A549 (cell line): ENCODE results near the gene CD9. TPM values are rescaled to one million over a fixed set of nuclear protein-coding genes. Genes with fewer than 3 reads are reported as not detected.
A peak's percentile ranks its signal among the peaks of the same experiment; 100 is the strongest.

Experiments used
- ATAC-seq, 2 experiments: fragments of 200-7000 bp in 1 of 2; fragments of >200 bp in 1 of 2; cut with Nextera tagmentation in 1 of 2; cut with Tn5 transposase in 1 of 2; 3 replicates each; pipeline versions ENCODE4 v1.8.0 to v1.9.1; 2018 to 2020; ENCODE audit warnings: mild to moderate bottlenecking in 1 of 2, moderate library complexity in 1 of 2
- CTCF ChIA-PET: fragments of 300-600 bp; sonication (Branson Sonifier 250); formaldehyde crosslinking; extraction: SDS; loops from one replicate; lab custom pipeline; 2021; ENCODE audit warnings: antibody characterized with exemption, inconsistent platforms; lab: Yijun Ruan, JAX
- POLR2A ChIA-PET: fragments of 350-600 bp; formaldehyde crosslinking; extraction: SDS; loops from one replicate; lab custom pipeline; 2021; ENCODE audit warnings: antibody characterized with exemption, inconsistent platforms; lab: Yijun Ruan, JAX
- DNase-seq, 2 experiments: peaks; one replicate each; pipeline versions ENCODE4 v3.0.0 to v3.0.0-alpha.2; 2011 to 2016; ENCODE audit warnings: low read depth in 1 of 2, low spot score in 1 of 2
- FAIRE-seq: peaks from 2 replicates; lab custom pipeline; 2011; peaks lifted over from hg19 to GRCh38; lab: Jason Lieb, UNC
- H3K27ac ChIP-seq, 2 experiments: fragments of >200 bp; sonication (Bioruptor Twin); formaldehyde crosslinking; 3 replicates each; pipeline ENCODE4 v1.5.1; 2016 to 2017
- H3K4me1 ChIP-seq: fragments of >200 bp; sonication (Bioruptor Twin); formaldehyde crosslinking; 3 replicates; pipeline ENCODE4 v1.6.1; 2016
- H3K4me2 ChIP-seq: fragments of >200 bp; sonication (Bioruptor Twin); formaldehyde crosslinking; 3 replicates; pipeline ENCODE4 v1.6.1; 2016
- H3K4me3 ChIP-seq: fragments of >200 bp; sonication (Bioruptor Twin); formaldehyde crosslinking; 3 replicates; pipeline ENCODE4 v1.5.1; 2016
- H3K9me3 ChIP-seq: fragments of >200 bp; sonication (Bioruptor Twin); formaldehyde crosslinking; 3 replicates; pipeline ENCODE4 v1.6.1; 2016
- CHD2 ChIP-seq: fragments of 150-350 bp; IDR thresholded peaks from 2 replicates; pipeline ENCODE4 v1.6.1; 2014; ENCODE audit warnings: low read length; ENCODE audit not compliant: partially characterized antibody
- CHD4 ChIP-seq: fragments of 200-600 bp; sonication (generic); IDR thresholded peaks from 2 replicates; pipeline ENCODE4 v1.6.1; 2016; ENCODE audit warnings: antibody characterized with exemption, mild to moderate bottlenecking, borderline replicate concordance
- EHF ChIP-seq: fragments of 250-450 bp; sonication (Bioruptor Pico); IDR thresholded peaks from 2 replicates; pipeline ENCODE4 v1.5.0; 2020; ENCODE audit warnings: mild to moderate bottlenecking
- FOSB ChIP-seq: fragments of 250-450 bp; sonication (Bioruptor Pico); IDR thresholded peaks from 2 replicates; pipeline ENCODE4 v1.5.0; 2020; ENCODE audit warnings: mild to moderate bottlenecking, moderate library complexity
- HOXB5 ChIP-seq: fragments of 250-450 bp; sonication (Bioruptor Pico); IDR thresholded peaks from 2 replicates; pipeline ENCODE4 v1.5.0; 2020; ENCODE audit warnings: mild to moderate bottlenecking, moderate library complexity
- NFE2L2 ChIP-seq: fragments of 150-350 bp; conservative IDR thresholded peaks from 2 replicates; pipeline ENCODE4 v1.6.1; 2014; ENCODE audit warnings: low read length
- NPAS2 ChIP-seq: fragments of 250-450 bp; sonication (Bioruptor Pico); IDR thresholded peaks from 2 replicates; pipeline ENCODE4 v1.8.0; 2022; ENCODE audit warnings: mild to moderate bottlenecking, moderate library complexity, borderline replicate concordance
- RNF2 ChIP-seq: fragments of 200-600 bp; sonication (generic); IDR thresholded peaks from 2 replicates; pipeline ENCODE4 v1.6.1; 2016; ENCODE audit warnings: low read depth, mild to moderate bottlenecking, antibody characterized with exemption, moderate library complexity, borderline replicate concordance
- SMC3 ChIP-seq: fragments of >200 bp; sonication (Bioruptor Twin); formaldehyde crosslinking; IDR thresholded peaks from 3 replicates; pipeline ENCODE4 v1.6.1; 2018; ENCODE audit warnings: inconsistent platforms
- SREBF2 ChIP-seq: fragments of 450-650 bp; IDR thresholded peaks from 2 replicates; pipeline ENCODE4 v1.6.1; 2014; ENCODE audit warnings: mild to moderate bottlenecking, moderate library complexity
- TP53 ChIP-seq: fragments of 250-450 bp; sonication (Bioruptor Pico); IDR thresholded peaks from 2 replicates; pipeline ENCODE4 v1.5.0; 2021; ENCODE audit warnings: mild to moderate bottlenecking, moderate library complexity
- ZSCAN20 ChIP-seq: fragments of 250-450 bp; sonication (Bioruptor Pico); IDR thresholded peaks from 2 replicates; pipeline ENCODE4 v1.8.0; 2022; ENCODE audit warnings: mild to moderate bottlenecking, moderate library complexity
- WGBS: methylation state at CpG from one replicate; pipeline ENCODE4 v1.1.6; 2017; ENCODE audit errors: missing lambda C conversion rate; 5-methylcytosine and 5-hydroxymethylcytosine counted together
- polyA plus RNA-seq, 4 experiments: library from polyadenylated mRNA; depleted of rRNA in 3 of 4; stranded (reverse); fragments of >200 nt; fragmentation: RNase III in 1 of 4; extraction: RNeasy Plus Mini Kit Qiagen cat#74134 plus additional on column Dnase treatment in 1 of 4; gene quantifications; 2 replicates in 3 of 4; 3 replicates in 1 of 4; pipeline ENCODE4 v1.2.3, GENCODE V29; 2011 to 2017
- TF ChIP-seq, protein P1 (sequence below): fragments of 250-450 bp; sonication (Bioruptor Pico); IDR thresholded peaks from 2 replicates; pipeline ENCODE4 v1.5.0; 2020; ENCODE audit warnings: low read depth, mild to moderate bottlenecking, moderate library complexity
- TF ChIP-seq, protein P2 (sequence below): fragments of >200 bp; sonication (Bioruptor Twin); formaldehyde crosslinking; IDR thresholded peaks from 3 replicates; pipeline ENCODE4 v1.5.1; 2016
- TF ChIP-seq, protein P3 (sequence below): fragments of 200-600 bp; sonication (generic); IDR thresholded peaks from 2 replicates; pipeline ENCODE4 v1.6.1; 2016; ENCODE audit warnings: antibody characterized with exemption, mild to moderate bottlenecking, moderate library complexity
- TF ChIP-seq, protein P4 (sequence below): fragments of 450-650 bp; IDR thresholded peaks from 2 replicates; pipeline ENCODE4 v1.6.1; 2014; ENCODE audit warnings: antibody characterized with exemption
- TF ChIP-seq, protein P5 (sequence below): IDR thresholded peaks from 2 replicates; pipeline ENCODE4 v1.6.1; 2012
- TF ChIP-seq, protein P6 (sequence below): fragments of >200 bp; sonication (Bioruptor Twin); formaldehyde crosslinking; IDR thresholded peaks from 3 replicates; pipeline ENCODE4 v1.6.1; 2016

Gene CD9
- polyA plus RNA-seq, 2 of the 4 experiments (the other 2 are of a cell fraction), result 116 to 185 TPM

DNA sequence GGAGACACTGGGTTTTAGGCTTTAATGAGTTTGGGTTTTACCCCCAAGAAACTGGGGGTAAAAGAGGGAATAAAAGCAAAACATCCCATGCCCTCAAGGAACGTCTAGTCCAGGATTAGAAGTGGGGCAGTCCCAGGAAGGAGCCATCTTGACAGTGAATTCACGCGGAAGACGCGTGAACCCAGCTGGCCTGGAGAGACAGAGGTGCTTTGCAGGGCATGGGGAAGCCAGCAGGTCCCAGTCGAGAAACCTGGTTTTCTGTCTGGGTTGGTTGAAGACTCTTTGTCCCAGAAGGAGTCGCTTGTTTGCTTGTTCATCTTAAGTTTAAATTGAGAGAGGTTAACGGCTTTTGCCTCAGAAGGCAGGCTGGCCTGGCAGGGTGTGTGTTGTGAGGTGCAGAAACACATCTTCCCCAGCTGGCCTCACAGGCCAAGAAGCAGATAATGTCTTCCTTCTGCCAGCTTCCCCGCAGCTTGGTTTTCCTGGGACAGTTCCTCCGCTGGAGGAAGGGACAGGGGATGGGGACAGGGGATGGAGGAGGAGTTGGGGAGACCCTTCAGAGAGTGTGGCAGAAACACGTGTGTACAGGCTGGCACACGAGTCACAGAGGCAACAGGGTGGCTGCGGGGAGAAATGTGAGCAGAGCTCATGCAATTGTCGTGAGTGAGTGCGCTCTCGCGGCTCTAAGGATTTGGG, 18.5 kb upstream of the CD9 start:
- WGBS, result 84% methylated on average over 17 of the region's 17 CpGs
- Histone ChIP-seq H3K9me3 (no peaks in the 10 kb centered on the region), H3K4me2 (peak overlapping the region; percentile 2; the same call in 1 of the 3 replicates), H3K27ac (no peak overlapping the region), H3K4me3 (no peak overlapping the region), H3K4me1 (peaks cover 19% of the 10 kb centered on the region)
- CTCF ChIA-PET, result interaction anchor here (1.1 kb wide), 1 partner anchor 14 kb away, joined by 7 read pairs; no protein-coding TSS in a partner anchor
- FAIRE-seq, result no peak
- no peak for ATAC-seq
- POLR2A ChIA-PET, result no interaction called here
- TF ChIP-seq HOXB5, result no peak
- TF ChIP-seq, protein P1, sequence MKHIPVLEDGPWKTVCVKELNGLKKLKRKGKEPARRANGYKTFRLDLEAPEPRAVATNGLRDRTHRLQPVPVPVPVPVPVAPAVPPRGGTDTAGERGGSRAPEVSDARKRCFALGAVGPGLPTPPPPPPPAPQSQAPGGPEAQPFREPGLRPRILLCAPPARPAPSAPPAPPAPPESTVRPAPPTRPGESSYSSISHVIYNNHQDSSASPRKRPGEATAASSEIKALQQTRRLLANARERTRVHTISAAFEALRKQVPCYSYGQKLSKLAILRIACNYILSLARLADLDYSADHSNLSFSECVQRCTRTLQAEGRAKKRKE, result no peak
- TF ChIP-seq, protein P2, sequence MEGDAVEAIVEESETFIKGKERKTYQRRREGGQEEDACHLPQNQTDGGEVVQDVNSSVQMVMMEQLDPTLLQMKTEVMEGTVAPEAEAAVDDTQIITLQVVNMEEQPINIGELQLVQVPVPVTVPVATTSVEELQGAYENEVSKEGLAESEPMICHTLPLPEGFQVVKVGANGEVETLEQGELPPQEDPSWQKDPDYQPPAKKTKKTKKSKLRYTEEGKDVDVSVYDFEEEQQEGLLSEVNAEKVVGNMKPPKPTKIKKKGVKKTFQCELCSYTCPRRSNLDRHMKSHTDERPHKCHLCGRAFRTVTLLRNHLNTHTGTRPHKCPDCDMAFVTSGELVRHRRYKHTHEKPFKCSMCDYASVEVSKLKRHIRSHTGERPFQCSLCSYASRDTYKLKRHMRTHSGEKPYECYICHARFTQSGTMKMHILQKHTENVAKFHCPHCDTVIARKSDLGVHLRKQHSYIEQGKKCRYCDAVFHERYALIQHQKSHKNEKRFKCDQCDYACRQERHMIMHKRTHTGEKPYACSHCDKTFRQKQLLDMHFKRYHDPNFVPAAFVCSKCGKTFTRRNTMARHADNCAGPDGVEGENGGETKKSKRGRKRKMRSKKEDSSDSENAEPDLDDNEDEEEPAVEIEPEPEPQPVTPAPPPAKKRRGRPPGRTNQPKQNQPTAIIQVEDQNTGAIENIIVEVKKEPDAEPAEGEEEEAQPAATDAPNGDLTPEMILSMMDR, result no peak
- no peak for TF ChIP-seq FOSB (CRISPR knock-in tag)
- TF ChIP-seq, protein P3, sequence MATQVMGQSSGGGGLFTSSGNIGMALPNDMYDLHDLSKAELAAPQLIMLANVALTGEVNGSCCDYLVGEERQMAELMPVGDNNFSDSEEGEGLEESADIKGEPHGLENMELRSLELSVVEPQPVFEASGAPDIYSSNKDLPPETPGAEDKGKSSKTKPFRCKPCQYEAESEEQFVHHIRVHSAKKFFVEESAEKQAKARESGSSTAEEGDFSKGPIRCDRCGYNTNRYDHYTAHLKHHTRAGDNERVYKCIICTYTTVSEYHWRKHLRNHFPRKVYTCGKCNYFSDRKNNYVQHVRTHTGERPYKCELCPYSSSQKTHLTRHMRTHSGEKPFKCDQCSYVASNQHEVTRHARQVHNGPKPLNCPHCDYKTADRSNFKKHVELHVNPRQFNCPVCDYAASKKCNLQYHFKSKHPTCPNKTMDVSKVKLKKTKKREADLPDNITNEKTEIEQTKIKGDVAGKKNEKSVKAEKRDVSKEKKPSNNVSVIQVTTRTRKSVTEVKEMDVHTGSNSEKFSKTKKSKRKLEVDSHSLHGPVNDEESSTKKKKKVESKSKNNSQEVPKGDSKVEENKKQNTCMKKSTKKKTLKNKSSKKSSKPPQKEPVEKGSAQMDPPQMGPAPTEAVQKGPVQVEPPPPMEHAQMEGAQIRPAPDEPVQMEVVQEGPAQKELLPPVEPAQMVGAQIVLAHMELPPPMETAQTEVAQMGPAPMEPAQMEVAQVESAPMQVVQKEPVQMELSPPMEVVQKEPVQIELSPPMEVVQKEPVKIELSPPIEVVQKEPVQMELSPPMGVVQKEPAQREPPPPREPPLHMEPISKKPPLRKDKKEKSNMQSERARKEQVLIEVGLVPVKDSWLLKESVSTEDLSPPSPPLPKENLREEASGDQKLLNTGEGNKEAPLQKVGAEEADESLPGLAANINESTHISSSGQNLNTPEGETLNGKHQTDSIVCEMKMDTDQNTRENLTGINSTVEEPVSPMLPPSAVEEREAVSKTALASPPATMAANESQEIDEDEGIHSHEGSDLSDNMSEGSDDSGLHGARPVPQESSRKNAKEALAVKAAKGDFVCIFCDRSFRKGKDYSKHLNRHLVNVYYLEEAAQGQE, result no peak
- TF ChIP-seq, protein P4, sequence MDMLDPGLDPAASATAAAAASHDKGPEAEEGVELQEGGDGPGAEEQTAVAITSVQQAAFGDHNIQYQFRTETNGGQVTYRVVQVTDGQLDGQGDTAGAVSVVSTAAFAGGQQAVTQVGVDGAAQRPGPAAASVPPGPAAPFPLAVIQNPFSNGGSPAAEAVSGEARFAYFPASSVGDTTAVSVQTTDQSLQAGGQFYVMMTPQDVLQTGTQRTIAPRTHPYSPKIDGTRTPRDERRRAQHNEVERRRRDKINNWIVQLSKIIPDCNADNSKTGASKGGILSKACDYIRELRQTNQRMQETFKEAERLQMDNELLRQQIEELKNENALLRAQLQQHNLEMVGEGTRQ, result no peak
- TF ChIP-seq TP53, result no peak
- no peak for TF ChIP-seq RNF2
- TF ChIP-seq SREBF2, result no peak
- no peak for TF ChIP-seq NPAS2 (CRISPR knock-in tag)
- TF ChIP-seq ZSCAN20 (CRISPR knock-in tag), result no peak
- TF ChIP-seq, protein P5, sequence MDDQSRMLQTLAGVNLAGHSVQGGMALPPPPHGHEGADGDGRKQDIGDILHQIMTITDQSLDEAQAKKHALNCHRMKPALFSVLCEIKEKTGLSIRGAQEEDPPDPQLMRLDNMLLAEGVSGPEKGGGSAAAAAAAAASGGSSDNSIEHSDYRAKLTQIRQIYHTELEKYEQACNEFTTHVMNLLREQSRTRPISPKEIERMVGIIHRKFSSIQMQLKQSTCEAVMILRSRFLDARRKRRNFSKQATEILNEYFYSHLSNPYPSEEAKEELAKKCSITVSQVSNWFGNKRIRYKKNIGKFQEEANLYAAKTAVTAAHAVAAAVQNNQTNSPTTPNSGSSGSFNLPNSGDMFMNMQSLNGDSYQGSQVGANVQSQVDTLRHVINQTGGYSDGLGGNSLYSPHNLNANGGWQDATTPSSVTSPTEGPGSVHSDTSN, result no peak
- no peak for TF ChIP-seq CHD4
- TF ChIP-seq NFE2L2, result no peak
- TF ChIP-seq SMC3, result no peak
- TF ChIP-seq EHF (CRISPR knock-in tag), result no peak
- TF ChIP-seq, protein P6, sequence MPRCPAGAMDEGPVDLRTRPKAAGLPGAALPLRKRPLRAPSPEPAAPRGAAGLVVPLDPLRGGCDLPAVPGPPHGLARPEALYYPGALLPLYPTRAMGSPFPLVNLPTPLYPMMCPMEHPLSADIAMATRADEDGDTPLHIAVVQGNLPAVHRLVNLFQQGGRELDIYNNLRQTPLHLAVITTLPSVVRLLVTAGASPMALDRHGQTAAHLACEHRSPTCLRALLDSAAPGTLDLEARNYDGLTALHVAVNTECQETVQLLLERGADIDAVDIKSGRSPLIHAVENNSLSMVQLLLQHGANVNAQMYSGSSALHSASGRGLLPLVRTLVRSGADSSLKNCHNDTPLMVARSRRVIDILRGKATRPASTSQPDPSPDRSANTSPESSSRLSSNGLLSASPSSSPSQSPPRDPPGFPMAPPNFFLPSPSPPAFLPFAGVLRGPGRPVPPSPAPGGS, result no peak
- no peak for TF ChIP-seq CHD2
- no peak for DNase-seq
